GM18502 (cell line): ENCODE data around the gene MBD5.
"Not testable (repeated sequence)": the region's sequence is repeated elsewhere in the genome, so short reads cannot be mapped to it uniquely, and the experiment has no call there.

Experiments
- ATAC-seq: cut with Tn5 transposase; IDR thresholded peaks from one replicate; pipeline ENCODE4 v1.9.1; 2021; ENCODE audit warnings: mild to moderate bottlenecking; ENCODE audit not compliant: unreplicated experiment, poor library complexity

The MBD5 gene

DNA sequence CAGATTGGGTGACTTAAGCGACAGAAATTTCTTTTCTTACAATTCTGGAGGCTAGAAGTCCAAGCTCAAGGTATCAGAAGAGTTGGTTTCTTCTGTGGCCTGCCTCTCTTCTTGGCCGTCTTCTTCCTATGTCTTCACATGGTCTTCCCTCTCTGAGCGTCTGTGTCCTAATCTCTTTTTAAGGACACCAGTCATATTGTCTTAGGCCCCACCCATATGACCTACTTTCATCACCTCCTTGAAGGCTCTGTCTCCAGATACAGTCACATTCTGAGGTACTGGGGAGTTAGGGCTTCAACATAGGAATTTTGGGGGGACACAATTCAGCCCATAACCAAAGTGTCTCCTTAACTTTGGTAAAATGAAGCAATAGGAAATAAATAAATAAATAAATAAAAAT lies 512.8 kb downstream of the MBD5 start:
- ATAC-seq, result no peak

DNA sequence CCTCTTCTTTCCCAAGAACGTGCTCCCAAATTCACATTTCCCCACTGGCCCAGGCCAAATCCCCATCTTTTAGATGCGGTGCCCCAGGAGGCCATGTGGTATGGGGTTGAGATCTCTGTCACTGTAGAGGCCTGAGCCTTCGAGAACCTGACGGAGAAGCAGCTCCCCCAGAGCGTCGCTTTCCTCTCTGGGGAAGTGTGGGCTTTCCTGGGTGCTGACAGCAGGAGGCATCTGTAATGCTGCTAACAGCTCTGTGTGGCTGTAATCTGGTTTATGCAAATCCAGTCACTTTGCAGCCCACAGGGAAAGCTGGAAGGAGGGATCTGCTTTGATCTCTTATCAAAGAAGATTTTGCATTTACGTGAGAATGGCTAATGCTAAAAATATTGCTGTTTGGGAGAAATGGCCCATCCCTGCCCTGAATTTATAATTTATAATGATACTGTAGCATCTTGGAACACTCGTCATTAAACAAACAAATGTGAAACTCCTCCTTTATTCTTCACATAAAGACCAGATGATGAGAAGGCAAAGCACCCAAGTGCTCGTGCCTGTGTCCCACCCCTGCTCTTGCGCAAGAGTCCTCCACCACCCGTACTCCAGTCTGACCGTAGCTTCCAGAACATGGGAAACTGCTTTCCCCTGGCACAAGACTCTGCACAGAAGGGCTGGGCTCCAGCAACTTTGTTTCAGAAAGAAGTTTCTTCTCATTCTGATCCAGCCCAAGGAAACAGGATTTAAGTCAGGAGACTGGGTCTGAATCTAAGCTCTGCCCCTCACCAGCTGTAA lies 513.7 kb downstream of the MBD5 start:
- no peak for ATAC-seq

DNA sequence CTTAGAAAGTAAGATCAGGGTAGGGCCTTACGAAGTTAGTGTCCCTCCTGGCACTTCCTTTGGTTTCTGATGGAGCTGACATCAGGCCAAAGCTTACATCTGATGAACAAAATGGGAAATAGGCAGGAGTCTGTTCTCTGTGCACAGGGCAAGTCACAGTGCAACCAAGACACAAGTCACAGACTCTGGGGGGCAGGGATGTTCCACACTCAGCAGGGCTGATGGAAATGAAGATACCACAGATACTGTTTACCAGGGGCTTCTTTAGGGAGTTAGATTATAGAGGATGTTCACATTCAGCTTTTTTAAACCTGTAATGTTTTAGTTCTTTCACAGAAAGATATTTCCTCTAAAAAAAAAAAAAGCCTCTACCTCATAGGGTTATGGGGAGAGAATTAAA lies 517.5 kb downstream of the MBD5 start:
- ATAC-seq, result no peak

DNA sequence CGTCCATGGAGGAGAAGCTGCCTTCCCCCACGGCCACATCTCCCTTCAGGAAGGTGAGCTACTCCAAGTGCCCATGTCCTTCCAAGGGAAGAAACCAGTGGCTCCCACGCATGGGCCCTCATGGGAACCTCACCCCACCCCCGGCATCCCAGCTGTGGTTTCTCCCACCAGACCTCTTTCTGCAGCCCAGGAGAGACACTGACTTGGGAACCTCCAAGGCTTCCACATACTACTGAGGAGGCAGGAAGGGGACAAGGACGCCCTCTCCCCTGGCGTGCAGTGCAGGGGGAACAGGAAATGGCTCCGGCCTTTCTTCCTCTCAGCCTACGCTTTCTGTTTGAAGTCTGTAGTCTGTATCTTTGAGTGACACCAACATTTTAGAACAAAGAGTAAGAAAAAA lies 519.1 kb downstream of the MBD5 start:
- no peak for ATAC-seq

DNA sequence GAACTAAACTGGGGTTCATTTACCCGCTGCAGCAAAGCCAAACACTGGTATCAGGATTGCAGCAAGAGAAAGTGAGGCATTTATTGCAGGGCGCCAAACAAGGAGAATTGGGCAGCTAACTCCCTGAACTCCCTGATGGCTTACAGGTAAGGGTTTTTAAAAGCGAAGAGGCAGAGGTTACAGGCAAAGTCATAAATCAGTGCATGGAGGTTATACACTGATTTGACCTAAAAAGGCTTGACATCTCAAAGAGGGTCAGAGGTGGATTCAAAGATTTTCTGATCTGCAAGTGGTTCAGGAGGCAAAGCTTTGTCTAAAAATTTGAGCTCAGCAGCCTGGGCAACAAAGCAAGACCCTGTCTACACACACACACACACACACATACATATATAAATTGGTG lies 520.9 kb downstream of the MBD5 start:
- ATAC-seq, result no peak

DNA sequence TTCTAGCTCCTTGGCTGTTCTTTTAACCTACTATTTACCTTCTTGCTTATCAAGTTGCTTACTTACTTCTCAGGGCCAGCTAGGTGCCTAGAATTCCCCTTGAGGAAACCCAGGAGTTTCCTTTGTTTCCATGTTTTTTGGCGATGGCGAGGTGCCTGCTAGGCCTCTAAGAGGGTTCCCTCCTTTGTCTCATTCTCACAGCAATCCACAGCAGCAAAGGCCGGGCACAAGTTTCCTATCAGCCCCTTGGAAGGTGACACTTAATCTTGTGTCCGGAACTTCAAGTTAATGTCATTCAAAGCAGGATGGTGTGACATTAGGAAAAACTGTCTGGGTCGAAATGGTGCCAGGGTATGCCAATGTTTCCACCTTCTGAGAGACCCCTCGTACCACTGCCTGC lies 521.7 kb downstream of the MBD5 start:
- no peak for ATAC-seq

DNA sequence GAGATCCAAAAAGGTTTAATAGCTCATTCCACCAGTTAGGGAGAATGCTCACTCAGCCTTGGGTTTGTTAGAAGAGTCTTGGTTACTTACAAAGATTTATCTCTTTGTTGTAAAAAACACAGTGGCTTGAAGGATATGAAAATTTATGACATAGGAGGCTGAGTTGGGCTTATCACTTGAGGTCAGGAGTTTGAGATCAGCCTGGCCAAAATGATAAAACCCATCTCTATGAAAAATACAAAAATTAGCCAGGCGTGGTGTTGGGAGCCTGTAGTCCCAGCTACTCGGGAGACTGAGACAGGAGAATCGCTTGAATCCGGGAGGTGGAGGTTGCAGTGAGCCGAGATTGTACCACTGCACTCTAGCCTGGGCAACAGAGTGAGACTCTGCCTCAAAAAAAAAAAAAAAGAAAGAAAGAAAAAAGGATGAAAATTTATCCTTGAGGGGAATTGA lies 522.2 kb downstream of the MBD5 start:
- not testable (repeated sequence) for ATAC-seq

DNA sequence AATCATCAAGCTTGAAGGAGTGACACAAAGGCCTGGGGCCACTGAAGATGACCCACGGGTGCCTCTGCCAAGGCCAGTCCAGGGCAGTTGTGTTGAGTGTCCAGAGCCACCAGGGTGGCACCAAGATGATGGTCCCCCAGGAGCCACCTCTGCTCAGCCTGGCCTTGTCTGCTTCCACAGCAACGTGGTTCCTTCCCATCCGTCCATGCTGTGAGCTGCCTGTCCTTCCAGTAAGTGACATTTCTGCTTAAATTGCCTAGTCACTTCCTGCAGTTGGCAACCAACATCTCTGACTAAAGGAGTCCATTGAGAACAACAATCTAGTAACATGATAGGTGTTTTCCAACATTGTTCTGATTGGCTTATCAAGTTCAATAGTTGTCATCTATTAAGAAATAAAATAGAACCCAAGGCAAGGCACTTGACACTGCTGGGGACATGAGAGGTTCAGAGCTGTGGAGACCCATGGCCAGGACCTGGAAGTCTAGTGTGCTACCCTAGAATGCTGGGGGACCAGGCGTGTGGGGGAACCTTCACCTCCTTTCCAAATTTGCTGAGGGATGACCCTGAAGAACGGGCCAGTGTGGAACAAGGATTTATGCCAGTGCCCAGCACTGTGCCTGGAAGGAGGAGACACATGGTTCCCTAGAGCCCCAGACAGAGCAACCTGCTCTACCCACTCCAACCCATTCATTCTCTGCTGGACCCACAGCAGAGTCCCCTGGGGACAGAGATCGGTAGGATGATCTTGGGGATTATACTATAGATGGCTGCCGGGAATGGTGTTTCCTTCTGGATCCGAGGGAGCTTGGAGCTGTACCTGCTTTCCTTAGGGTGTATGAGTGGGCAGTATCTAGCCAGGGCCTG lies 524.7 kb downstream of the MBD5 start:
- no peak for ATAC-seq

DNA sequence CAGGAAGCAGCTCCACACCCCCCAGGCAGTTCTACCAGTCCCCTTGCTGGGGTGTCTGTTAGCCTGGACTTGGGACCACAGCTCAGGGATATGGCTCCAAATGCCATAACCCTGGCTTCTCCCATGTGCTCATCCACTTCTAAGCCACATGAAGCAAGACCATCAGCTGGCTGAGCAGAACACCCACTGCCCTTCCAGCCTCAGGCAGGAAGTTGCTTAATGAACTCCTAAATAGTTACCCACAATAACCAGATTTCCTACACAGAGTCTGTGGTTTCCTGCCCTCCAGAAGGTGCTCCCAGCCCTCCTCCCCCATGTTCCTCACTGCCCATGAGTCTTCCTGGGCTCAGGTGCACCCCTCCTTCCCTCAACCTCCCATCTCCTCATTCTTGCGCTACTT lies 525.4 kb downstream of the MBD5 start:
- no peak for ATAC-seq

DNA sequence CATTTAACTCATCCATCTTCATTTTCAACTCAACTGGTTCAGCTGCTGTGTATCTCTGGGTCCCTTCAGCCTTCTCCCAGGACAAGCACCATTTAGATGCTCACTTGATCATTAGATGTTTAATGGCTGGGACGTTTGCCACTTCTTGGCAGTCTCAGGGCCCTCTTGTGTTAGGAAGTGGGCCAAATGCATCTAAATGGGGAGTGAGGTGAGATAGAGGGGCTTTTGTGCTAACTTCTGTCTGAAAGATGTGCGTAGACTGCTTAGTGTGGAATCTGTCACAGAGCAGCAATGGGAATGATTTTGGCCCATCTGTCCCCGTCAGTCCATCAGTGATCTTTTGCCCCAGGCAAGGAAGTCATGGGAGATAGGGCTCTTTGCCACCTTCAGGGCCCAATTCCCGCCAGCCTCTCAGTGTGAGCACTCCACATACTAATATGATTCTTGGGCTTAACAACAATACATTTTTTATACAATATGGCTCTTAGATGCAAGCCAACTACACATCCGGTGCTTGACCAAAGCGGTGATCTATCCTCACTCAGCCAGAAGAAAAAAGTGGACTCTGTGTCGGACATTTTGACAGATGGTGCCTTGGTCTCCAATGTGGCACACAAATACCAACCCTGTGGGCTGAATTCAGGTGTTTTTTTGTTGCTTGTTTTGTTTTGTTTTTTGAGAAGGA lies 528.0 kb downstream of the MBD5 start:
- ATAC-seq, result no peak

DNA sequence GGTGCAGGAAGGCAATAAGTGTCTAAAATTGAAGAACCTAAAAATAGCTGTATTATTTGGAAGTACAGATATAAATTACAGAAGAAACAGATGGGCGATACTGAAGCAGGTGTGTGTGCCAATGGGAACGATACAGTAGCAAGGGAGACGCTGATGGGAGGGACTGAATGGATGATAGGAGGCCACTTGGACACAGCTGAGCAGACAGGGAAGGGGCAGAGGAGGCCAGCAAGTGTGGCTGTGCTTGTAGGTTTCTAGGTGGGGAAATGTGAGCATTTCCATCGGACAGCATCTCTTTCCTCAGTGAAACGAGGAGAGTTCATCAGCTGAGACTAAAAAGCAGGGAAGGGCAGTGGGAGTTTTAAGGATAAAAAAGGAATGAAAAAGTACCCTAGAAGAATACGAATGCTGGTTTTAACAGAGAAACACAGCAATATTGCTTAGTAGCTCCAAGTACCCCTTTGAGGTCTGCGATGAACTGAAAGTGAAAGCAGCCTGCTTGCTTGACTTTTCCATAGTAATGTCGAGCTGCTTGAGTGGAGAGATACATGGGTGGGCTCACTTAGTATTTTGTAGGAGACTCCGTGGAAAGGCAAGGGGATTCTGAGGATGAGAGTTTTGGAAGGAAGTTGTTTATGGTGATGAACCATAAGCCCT lies 531.9 kb downstream of the MBD5 start:
- peak; percentile 58 for ATAC-seq

DNA sequence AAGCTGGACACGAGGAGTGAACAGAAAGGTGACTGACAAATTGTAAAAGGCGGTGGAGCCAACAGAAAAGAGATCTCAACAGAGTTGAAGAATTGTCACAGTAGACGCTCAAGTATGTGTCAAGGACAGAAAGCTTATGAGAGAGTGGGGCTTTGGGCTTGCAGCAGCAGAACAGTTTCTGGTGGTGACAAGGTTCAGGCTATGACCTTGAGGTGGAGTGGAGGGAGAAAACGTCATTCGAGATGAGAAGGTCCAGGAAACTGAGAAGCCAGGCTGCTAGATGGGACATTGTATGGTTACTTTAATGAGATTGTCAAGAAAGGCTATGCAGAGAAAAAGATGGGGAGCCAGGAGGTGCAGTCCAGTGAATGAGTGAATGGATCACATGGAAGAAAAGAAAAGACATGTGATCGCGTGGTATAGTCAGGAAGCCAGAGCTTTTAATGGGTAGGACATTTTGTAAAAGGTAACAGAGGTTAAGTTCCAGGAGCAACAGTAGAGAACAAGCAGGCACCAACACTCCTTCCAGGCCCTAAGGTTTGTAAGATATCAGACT lies 532.5 kb downstream of the MBD5 start:
- no peak for ATAC-seq

DNA sequence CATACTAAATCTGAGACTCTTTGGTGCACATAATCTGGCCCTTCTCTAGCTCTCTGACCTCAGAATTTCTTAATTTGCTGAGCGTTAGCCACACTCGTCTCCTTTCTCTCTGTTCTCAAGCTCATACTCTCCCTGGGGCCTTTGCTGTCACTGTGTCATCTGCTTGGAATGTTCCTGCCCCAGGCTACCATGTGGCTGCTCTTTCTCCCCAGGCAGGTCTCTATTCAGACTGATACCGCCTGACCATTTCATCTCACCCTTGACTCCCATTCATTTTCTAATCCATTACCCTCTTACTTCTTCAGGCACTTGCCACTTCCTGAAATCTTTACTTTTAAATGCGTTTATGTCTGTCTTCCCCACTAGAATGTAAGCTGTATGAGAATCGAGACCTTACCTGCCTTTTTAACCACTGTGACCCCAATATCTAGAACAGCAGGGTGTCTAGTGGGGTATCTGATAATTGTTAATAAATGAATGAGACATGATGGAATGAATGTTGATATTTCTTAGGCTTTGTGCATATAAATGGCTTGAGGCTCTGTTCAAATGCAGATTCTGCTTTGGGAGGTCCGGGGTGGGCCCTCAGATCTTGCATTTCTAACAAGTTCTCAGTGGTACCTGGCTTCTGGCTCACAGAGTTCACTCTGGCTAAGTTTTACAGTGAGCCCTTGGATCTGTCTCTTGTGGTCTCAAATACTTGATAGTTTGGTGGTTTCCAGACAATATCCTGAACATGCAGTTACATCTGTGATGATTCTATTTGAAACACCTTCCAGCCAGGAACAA lies 533.8 kb downstream of the MBD5 start:
- no peak for ATAC-seq

DNA sequence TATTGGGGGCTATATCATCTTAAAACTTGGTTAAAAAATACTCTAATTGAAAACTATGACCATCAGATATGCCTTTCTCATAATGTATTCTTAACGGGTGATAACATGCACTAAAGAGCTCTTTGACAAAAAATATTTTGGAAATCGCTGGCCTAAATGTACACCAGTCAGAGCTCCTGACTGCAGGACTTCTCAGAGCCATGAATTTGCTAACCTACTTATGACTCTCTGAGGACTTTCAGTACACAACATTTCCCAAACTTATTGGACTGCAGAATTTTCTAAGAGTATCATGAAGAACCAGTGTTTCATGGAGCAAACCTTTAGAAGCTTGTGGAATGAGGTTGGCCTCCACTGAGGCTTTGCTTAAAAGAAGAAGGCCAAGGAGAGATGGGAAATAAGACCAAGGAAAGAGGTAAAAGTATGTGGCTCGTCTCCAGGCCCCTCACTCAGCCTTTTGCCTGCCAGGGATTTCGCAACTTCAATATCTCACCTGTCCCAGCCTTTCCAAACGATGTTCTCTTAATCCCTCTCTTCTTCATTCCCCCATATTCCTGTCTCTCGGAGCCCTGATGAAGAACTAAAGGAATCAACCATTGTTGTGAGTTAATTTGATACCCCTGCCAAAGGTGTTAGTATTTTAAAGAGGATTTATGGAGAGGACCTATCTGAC lies 534.9 kb downstream of the MBD5 start:
- ATAC-seq, result no peak

DNA sequence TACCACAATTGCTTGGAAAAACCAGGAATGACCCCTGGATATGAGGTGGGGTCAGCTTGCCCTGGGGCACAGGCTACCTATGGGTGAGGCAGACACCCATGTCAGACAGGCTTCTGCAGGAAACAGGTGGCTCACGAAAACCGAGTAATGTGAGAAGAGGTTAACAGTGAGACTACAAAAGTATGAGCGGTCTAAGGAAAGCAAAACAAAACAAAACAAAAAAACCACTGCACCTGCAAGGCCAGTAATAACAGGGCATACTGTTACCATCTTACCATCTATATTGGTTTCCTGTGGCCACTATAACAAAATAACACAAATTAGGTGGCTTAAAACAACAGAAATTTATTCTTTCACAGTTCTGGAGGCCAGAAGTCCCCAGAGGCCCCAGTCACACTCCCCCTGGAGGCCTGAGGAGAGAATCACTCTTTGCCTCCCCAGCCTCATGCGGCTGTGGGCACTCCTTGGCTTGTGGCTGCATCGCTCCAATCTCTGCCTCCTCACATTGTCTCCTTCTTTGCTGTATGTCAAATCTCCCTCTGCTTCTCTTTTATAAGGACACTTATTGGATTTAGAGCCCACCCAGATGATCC lies 537.0 kb downstream of the MBD5 start:
- peak; percentile 78 for ATAC-seq

DNA sequence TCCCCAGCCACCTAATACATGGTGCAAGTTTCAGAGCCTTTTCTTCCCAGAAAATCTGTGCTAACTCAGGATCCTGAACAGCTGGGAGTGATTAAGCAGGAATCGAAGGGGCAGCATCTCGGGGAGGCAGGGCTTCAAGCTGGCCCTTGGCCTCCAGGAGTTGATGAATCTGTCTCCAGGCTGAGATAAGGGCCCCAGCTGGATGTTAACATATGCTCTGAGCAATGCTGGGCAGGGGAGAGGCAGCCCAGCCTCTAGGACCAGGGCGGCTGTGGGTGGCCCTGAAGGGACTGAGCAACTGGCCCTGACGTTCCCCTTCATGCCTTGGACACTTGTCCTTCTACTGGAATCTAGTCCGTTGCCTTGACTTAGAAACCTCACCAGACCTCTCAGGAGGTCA lies 539.6 kb downstream of the MBD5 start:
- ATAC-seq, result no peak

DNA sequence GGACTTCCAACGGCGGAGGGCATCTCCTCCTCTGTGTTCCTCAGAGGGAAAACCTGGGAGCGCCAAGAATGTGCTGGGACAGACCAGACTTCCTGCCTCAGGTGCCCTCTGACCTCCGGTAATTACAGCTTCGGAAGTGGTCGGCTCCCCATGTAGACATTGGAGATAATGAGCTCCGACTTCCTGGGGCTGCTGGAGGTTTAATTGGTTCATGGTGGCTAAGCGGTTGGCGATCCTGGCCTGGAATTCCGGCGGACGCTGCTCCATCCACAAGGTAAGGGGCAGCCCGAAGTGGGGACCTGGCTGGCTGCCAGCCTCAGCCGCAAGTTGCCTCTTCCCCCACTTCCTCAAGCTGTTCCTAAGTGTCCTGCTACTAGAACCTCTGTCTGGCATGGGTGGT lies 540.5 kb downstream of the MBD5 start:
- no peak for ATAC-seq

DNA sequence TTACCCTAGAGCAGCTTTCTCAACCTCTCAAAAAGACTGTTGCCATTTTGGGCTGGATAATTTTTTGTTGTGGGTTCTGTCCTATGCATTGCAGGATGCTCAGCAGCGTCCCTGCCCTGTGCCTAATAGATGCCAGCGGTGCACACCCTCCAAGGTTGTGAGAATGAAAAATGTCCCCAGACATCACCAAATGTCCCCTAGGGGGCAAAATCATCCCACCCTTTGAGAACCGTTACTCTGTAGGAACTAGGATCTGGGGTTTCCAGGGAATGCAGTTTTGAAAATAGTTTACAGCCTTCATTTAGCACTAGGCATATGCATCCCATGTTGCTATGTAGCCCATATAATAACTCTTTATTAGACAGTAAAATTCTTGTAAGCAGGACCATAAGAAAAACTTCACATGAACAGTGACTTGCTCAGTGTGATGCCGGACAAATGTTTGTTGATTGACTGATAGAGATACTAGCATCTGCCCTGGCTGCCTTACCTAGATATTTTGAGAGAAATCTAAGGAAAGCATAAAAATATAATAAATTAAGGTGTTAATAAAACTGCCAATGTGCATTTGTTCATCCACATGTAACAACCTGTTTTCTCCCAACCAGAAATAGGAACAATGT lies 544.5 kb downstream of the MBD5 start:
- no peak for ATAC-seq
